GM23338 (cell line): ENCODE data around the gene CETP. TPM values are rescaled to one million over a fixed set of nuclear protein-coding genes. Genes with fewer than 3 reads are reported as not detected.

Source experiments
- ATAC-seq: fragments of 200-7000 bp; cut with Tn5 transposase; 3 replicates; pipeline ENCODE4 v1.9.1; 2020
- DNase-seq: peaks from one replicate; pipeline ENCODE4 v3.0.0-alpha.2; 2015; ENCODE audit warnings: low spot score
- H2AFZ ChIP-seq: fragments of 200-600 bp; sonication (generic); 2 replicates; pipeline ENCODE4 v1.8.0; 2016; ENCODE audit warnings: antibody characterized with exemption, mild to moderate bottlenecking, moderate library complexity
- H3F3A ChIP-seq: fragments of 200-600 bp; sonication (generic); replicated peaks from 2 replicates; pipeline ENCODE4 v1.8.0; 2017; ENCODE audit warnings: antibody characterized with exemption, mixed run types, low read depth
- H3K27ac ChIP-seq: fragments of 200-600 bp; sonication (generic); 2 replicates; pipeline ENCODE4 v1.6.1; 2016; ENCODE audit warnings: low read depth
- H3K27me3 ChIP-seq: fragments of 200-600 bp; sonication (generic); 2 replicates; pipeline ENCODE4 v1.8.0; 2016; ENCODE audit warnings: mild to moderate bottlenecking, mixed run types, moderate library complexity; ENCODE audit not compliant: insufficient read depth
- H3K36me3 ChIP-seq: fragments of 200-600 bp; sonication (generic); 2 replicates; pipeline ENCODE4 v1.8.0; 2016; ENCODE audit warnings: mild to moderate bottlenecking; ENCODE audit not compliant: insufficient read depth
- H3K4me1 ChIP-seq: fragments of 200-600 bp; sonication (generic); 2 replicates; pipeline ENCODE4 v1.8.0; 2016; ENCODE audit warnings: mild to moderate bottlenecking, moderate library complexity; ENCODE audit not compliant: insufficient read depth
- H3K4me2 ChIP-seq: fragments of 200-600 bp; sonication (generic); 2 replicates; pipeline ENCODE4 v1.7.1; 2017; ENCODE audit warnings: mixed run types
- H3K4me3 ChIP-seq: fragments of 200-600 bp; sonication (generic); 2 replicates; pipeline ENCODE4 v1.6.1; 2016; ENCODE audit warnings: mixed run types
- H3K79me2 ChIP-seq: fragments of 200-600 bp; sonication (generic); replicated peaks from 2 replicates; pipeline ENCODE4 v1.8.0; 2017; ENCODE audit warnings: mild to moderate bottlenecking; ENCODE audit not compliant: insufficient read depth
- H3K9me2 ChIP-seq: fragments of 200-600 bp; sonication (generic); 2 replicates; pipeline ENCODE4 v1.8.0; 2017; ENCODE audit not compliant: insufficient read depth
- H4K20me1 ChIP-seq: fragments of 200-600 bp; sonication (generic); replicated peaks from 2 replicates; pipeline ENCODE4 v1.8.0; 2017; ENCODE audit warnings: mild to moderate bottlenecking; ENCODE audit not compliant: insufficient read depth
- H3K27ac Mint-ChIP-seq: 2 replicates; pipeline ENCODE4 v1.8.0; 2020; ENCODE audit warnings: inconsistent platforms, mild to moderate bottlenecking, moderate library complexity, mixed read lengths
- H3K27me3 Mint-ChIP-seq: 3 replicates; pipeline ENCODE4 v1.8.0; 2022; ENCODE audit warnings: low read depth, mild to moderate bottlenecking, moderate library complexity, mixed read lengths, inconsistent platforms; ENCODE audit not compliant: insufficient read depth, poor library complexity
- H3K36me3 Mint-ChIP-seq: 3 replicates; pipeline ENCODE4 v1.8.0; 2021; ENCODE audit warnings: low read depth, mild to moderate bottlenecking, inconsistent platforms, moderate library complexity, mixed read lengths
- H3K4me1 Mint-ChIP-seq: 3 replicates; pipeline ENCODE4 v1.8.0; 2020; ENCODE audit warnings: mild to moderate bottlenecking, inconsistent platforms, mixed read lengths
- H3K4me3 Mint-ChIP-seq: 3 replicates; pipeline ENCODE4 v1.8.0; 2021; ENCODE audit warnings: moderate library complexity, mild to moderate bottlenecking, inconsistent platforms, mixed read lengths
- H3K9me3 Mint-ChIP-seq: 3 replicates; pipeline ENCODE4 v1.8.0; 2020; ENCODE audit warnings: moderate library complexity, mild to moderate bottlenecking, inconsistent platforms, mixed read lengths
- EZH2 ChIP-seq: fragments of 200-600 bp; sonication (generic); IDR thresholded peaks from one replicate; pipeline ENCODE4 v1.8.0; 2017; ENCODE audit warnings: antibody characterized with exemption, mild to moderate bottlenecking, low read depth; ENCODE audit not compliant: unreplicated experiment
- EZH2phosphoT487 ChIP-seq: fragments of 200-600 bp; sonication (generic); IDR thresholded peaks from one replicate; pipeline ENCODE4 v1.8.1; 2018; ENCODE audit warnings: antibody characterized with exemption; ENCODE audit not compliant: unreplicated experiment
- JUNB ChIP-seq: IDR thresholded peaks from one replicate; pipeline ENCODE4 v1.6.1; 2016; ENCODE audit warnings: antibody characterized with exemption; ENCODE audit not compliant: unreplicated experiment
- NANOG ChIP-seq: IDR thresholded peaks from 2 replicates; pipeline ENCODE4 v1.6.1; 2016; ENCODE audit warnings: antibody characterized with exemption, borderline replicate concordance
- POLR2AphosphoS5 ChIP-seq: IDR thresholded peaks from 2 replicates; pipeline ENCODE4 v1.6.1; 2016; ENCODE audit warnings: antibody characterized with exemption, low read depth
- STAT1 ChIP-seq: IDR thresholded peaks from one replicate; pipeline ENCODE4 v1.6.1; 2016; ENCODE audit warnings: antibody characterized with exemption; ENCODE audit not compliant: unreplicated experiment
- ZNF114 ChIP-seq: fragments of 250-450 bp; sonication (Bioruptor Pico); IDR thresholded peaks from 2 replicates; pipeline ENCODE4 v1.5.0; 2020; ENCODE audit warnings: mild to moderate bottlenecking, moderate library complexity
- polyA plus RNA-seq: library from polyadenylated mRNA; unstranded; fragments of >200 nt; fragmentation: Nextera tagmentation; extraction: Ambion mirVana; gene quantifications from 2 replicates; pipeline ENCODE4 v1.2.1, GENCODE V29; 2016
- total RNA-seq: library from RNA; depleted of rRNA; stranded (reverse); fragments of >200 nt; shearing (Covaris generic); gene quantifications from 2 replicates; pipeline ENCODE4 v1.2.3, GENCODE V29; 2014
- TF ChIP-seq, protein P1 (sequence below): IDR thresholded peaks from 2 replicates; pipeline ENCODE4 v1.6.1; 2016; ENCODE audit warnings: antibody characterized with exemption
- TF ChIP-seq, protein P2 (sequence below): IDR thresholded peaks from one replicate; pipeline ENCODE4 v1.6.1; 2018; ENCODE audit warnings: antibody characterized with exemption; ENCODE audit not compliant: unreplicated experiment
- TF ChIP-seq, protein P3 (sequence below), 2 experiments: fragments of 200-600 bp in 1 of 2; sonication (generic) in 1 of 2; conservative IDR thresholded peaks; 2 replicates each; pipeline versions ENCODE4 v1.5.1 to v1.6.1; 2016 to 2017; ENCODE audit warnings: antibody characterized with exemption in 2 of 2, low read depth in 2 of 2, mild to moderate bottlenecking in 2 of 2, moderate library complexity in 1 of 2
- TF ChIP-seq, protein P4 (sequence below): fragments of 250-450 bp; sonication (Bioruptor Pico); IDR thresholded peaks from 2 replicates; pipeline ENCODE4 v1.5.0; 2020; ENCODE audit warnings: mild to moderate bottlenecking, moderate library complexity

CETP gene
- total and polyA plus RNA-seq, 2 experiments from 2014 or later = not detected

DNA sequence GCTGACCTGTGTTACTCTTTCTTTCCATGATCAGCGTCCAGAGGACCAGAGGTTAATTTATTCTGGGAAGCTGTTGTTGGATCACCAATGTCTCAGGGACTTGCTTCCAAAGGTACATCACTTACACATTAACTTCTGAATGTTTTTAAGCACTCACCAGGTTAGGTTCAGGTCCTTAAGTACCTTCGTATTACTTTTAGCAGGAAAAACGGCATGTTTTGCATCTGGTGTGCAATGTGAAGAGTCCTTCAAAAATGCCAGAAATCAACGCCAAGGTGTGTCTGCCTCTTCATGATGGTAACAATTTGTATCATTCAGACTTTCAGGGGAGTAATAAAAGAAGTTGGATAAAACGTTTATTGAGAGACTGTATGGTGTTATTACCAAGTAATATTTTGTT is 26.5 kb upstream of the CETP start (continued):
- TF ChIP-seq NANOG = no peak
- TF ChIP-seq ZNF114 (CRISPR knock-in tag) = no peak
- TF ChIP-seq, protein P1, sequence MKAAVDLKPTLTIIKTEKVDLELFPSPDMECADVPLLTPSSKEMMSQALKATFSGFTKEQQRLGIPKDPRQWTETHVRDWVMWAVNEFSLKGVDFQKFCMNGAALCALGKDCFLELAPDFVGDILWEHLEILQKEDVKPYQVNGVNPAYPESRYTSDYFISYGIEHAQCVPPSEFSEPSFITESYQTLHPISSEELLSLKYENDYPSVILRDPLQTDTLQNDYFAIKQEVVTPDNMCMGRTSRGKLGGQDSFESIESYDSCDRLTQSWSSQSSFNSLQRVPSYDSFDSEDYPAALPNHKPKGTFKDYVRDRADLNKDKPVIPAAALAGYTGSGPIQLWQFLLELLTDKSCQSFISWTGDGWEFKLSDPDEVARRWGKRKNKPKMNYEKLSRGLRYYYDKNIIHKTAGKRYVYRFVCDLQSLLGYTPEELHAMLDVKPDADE = no peak

DNA sequence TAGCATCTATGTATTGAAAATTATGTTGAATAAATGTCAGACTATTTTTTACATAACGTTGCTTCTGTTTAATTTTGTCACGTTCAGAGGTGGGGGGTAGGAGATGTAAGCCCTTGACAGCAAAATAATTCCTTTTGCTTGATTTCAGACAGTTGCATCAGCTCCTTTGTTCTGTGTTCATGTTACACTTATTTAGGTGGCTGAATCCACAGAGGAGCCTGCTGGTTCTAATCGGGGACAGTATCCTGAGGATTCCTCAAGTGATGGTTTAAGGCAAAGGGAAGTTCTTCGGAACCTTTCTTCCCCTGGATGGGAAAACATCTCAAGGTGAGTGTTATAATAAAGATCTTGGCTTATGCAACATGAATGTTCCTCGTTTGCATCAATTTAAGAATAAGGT is 25.3 kb upstream of the CETP start:
- Histone ChIP-seq H2AFZ (no peak overlapping the region), H3K36me3 (peaks cover 58% of the 10 kb centered on the region), H4K20me1 (peaks cover 17% of the 10 kb centered on the region; the same call in 1 of the 2 replicates), H3K9me2 (no peaks in the 10 kb centered on the region), H3K4me2 (no peak overlapping the region), H3K27me3 (no peaks in the 10 kb centered on the region), H3F3A (no peaks in the 10 kb centered on the region), H3K27ac (no peak overlapping the region), H3K4me1 (peaks cover 4% of the 10 kb centered on the region; the same call in 1 of the 2 replicates), H3K79me2 (peaks cover 47% of the 10 kb centered on the region), H3K4me3 (no peak overlapping the region)
- peaks cover 9% of the 10 kb centered on the region; the same call in 2 of the 3 replicates for H3K4me1 Mint-ChIP-seq
- no peak overlapping the region for H3K4me3 Mint-ChIP-seq
- ATAC-seq = no peak
- H3K27me3 Mint-ChIP-seq = peaks cover 3% of the 10 kb centered on the region
- H3K36me3 Mint-ChIP-seq = peaks cover 74% of the 10 kb centered on the region
- H3K27ac Mint-ChIP-seq = peak overlapping the region; percentile 54; the same call in 1 of the 2 replicates
- DNase-seq = no peak
- no peaks in the 10 kb centered on the region for H3K9me3 Mint-ChIP-seq
- TF ChIP-seq, protein P2, sequence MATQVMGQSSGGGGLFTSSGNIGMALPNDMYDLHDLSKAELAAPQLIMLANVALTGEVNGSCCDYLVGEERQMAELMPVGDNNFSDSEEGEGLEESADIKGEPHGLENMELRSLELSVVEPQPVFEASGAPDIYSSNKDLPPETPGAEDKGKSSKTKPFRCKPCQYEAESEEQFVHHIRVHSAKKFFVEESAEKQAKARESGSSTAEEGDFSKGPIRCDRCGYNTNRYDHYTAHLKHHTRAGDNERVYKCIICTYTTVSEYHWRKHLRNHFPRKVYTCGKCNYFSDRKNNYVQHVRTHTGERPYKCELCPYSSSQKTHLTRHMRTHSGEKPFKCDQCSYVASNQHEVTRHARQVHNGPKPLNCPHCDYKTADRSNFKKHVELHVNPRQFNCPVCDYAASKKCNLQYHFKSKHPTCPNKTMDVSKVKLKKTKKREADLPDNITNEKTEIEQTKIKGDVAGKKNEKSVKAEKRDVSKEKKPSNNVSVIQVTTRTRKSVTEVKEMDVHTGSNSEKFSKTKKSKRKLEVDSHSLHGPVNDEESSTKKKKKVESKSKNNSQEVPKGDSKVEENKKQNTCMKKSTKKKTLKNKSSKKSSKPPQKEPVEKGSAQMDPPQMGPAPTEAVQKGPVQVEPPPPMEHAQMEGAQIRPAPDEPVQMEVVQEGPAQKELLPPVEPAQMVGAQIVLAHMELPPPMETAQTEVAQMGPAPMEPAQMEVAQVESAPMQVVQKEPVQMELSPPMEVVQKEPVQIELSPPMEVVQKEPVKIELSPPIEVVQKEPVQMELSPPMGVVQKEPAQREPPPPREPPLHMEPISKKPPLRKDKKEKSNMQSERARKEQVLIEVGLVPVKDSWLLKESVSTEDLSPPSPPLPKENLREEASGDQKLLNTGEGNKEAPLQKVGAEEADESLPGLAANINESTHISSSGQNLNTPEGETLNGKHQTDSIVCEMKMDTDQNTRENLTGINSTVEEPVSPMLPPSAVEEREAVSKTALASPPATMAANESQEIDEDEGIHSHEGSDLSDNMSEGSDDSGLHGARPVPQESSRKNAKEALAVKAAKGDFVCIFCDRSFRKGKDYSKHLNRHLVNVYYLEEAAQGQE = no peak
- TF ChIP-seq EZH2phosphoT487 (no peak), STAT1 (no peak), POLR2AphosphoS5 (no peak), ZNF114 (CRISPR knock-in tag) (no peak), JUNB (no peak), NANOG (no peak), EZH2 (no peak)
- TF ChIP-seq, protein P3, sequence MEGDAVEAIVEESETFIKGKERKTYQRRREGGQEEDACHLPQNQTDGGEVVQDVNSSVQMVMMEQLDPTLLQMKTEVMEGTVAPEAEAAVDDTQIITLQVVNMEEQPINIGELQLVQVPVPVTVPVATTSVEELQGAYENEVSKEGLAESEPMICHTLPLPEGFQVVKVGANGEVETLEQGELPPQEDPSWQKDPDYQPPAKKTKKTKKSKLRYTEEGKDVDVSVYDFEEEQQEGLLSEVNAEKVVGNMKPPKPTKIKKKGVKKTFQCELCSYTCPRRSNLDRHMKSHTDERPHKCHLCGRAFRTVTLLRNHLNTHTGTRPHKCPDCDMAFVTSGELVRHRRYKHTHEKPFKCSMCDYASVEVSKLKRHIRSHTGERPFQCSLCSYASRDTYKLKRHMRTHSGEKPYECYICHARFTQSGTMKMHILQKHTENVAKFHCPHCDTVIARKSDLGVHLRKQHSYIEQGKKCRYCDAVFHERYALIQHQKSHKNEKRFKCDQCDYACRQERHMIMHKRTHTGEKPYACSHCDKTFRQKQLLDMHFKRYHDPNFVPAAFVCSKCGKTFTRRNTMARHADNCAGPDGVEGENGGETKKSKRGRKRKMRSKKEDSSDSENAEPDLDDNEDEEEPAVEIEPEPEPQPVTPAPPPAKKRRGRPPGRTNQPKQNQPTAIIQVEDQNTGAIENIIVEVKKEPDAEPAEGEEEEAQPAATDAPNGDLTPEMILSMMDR (conservative IDR thresholded peaks at IDR 0.05; ENCODE audit: low read depth in 2 of 2) = no peak
- TF ChIP-seq, protein P4, sequence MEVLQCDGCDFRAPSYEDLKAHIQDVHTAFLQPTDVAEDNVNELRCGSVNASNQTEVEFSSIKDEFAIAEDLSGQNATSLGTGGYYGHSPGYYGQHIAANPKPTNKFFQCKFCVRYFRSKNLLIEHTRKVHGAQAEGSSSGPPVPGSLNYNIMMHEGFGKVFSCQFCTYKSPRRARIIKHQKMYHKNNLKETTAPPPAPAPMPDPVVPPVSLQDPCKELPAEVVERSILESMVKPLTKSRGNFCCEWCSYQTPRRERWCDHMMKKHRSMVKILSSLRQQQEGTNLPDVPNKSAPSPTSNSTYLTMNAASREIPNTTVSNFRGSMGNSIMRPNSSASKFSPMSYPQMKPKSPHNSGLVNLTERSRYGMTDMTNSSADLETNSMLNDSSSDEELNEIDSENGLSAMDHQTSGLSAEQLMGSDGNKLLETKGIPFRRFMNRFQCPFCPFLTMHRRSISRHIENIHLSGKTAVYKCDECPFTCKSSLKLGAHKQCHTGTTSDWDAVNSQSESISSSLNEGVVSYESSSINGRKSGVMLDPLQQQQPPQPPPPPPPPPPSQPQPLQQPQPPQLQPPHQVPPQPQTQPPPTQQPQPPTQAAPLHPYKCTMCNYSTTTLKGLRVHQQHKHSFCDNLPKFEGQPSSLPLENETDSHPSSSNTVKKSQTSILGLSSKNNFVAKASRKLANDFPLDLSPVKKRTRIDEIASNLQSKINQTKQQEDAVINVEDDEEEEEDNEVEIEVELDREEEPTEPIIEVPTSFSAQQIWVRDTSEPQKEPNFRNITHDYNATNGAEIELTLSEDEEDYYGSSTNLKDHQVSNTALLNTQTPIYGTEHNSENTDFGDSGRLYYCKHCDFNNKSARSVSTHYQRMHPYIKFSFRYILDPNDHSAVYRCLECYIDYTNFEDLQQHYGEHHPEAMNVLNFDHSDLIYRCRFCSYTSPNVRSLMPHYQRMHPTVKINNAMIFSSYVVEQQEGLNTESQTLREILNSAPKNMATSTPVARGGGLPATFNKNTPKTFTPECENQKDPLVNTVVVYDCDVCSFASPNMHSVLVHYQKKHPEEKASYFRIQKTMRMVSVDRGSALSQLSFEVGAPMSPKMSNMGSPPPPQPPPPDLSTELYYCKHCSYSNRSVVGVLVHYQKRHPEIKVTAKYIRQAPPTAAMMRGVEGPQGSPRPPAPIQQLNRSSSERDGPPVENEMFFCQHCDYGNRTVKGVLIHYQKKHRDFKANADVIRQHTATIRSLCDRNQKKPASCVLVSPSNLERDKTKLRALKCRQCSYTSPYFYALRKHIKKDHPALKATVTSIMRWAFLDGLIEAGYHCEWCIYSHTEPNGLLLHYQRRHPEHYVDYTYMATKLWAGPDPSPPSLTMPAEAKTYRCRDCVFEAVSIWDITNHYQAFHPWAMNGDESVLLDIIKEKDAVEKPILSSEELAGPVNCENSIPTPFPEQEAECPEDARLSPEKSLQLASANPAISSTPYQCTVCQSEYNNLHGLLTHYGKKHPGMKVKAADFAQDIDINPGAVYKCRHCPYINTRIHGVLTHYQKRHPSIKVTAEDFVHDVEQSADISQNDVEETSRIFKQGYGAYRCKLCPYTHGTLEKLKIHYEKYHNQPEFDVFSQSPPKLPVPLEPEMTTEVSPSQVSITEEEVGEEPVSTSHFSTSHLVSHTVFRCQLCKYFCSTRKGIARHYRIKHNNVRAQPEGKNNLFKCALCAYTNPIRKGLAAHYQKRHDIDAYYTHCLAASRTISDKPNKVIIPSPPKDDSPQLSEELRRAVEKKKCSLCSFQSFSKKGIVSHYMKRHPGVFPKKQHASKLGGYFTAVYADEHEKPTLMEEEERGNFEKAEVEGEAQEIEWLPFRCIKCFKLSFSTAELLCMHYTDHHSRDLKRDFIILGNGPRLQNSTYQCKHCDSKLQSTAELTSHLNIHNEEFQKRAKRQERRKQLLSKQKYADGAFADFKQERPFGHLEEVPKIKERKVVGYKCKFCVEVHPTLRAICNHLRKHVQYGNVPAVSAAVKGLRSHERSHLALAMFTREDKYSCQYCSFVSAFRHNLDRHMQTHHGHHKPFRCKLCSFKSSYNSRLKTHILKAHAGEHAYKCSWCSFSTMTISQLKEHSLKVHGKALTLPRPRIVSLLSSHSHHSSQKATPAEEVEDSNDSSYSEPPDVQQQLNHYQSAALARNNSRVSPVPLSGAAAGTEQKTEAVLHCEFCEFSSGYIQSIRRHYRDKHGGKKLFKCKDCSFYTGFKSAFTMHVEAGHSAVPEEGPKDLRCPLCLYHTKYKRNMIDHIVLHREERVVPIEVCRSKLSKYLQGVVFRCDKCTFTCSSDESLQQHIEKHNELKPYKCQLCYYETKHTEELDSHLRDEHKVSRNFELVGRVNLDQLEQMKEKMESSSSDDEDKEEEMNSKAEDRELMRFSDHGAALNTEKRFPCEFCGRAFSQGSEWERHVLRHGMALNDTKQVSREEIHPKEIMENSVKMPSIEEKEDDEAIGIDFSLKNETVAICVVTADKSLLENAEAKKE = no peak
- TF ChIP-seq, protein P1 = no peak
